ENCODE results near the gene GIT2. TPM values are rescaled to one million over a fixed set of nuclear protein-coding genes. Genes with fewer than 3 reads are reported as not detected.

The GIT2 gene
- total and polyA plus RNA-seq, 2 of the 13 experiments (the other 11 are each of a cell fraction or from before 2014, with no cell fraction given), result 18.4 to 19.8 TPM

GRCh38 chr12:109961612-109962011 lies 34.6 kb downstream of the GIT2 start:
- no peak for FAIRE-seq
- in situ Hi-C loops (cut with HindIII; ENCODE audit: extremely low pct_ligation_motif_present, low pct_unique_long_range_greater_than_20kb), result no loop called here
- TF ChIP-seq POGK (CRISPR knock-in tag; conservative IDR thresholded peaks at IDR 0.05), result no peak
- TF ChIP-seq ZNF777 (CRISPR knock-in tag; IDR thresholded peaks at IDR 0.05), result no peak
- TF ChIP-seq KMT2A (CRISPR knock-in tag; IDR thresholded peaks at IDR 0.05), result no peak
- TF ChIP-seq AHDC1 (CRISPR knock-in tag; IDR thresholded peaks at IDR 0.05; ENCODE audit: borderline replicate concordance), result no peak
- TF ChIP-seq HNF1B (CRISPR knock-in tag; IDR thresholded peaks at IDR 0.05), result no peak
- TF ChIP-seq ZNF407 (CRISPR knock-in tag; IDR thresholded peaks at IDR 0.05; ENCODE audit: not compliant biosample characterization), result no peak

More at GRCh38 chr12:109961612-109962011, 34.6 kb downstream of the GIT2 start:
- no peaks in the 10 kb centered on the region for H3K9me3 ChIP-seq (ENCODE audit: low read length)
- intact Hi-C loops (cut with micrococcal nuclease; ENCODE audit: unreplicated experiment), result no loop called here
- no peaks in the 10 kb centered on the region for H4K20me1 ChIP-seq (ENCODE audit: insufficient read depth, low read length)
- H3K27me3 ChIP-seq (ENCODE audit: control insufficient read depth in 1 of 2, insufficient read depth in 2 of 2, low read length in 2 of 2), result no peaks in the 10 kb centered on the region
- H3K9ac ChIP-seq (ENCODE audit: insufficient read depth, low read depth, low read length), result no peak overlapping the region
- ChIA-PET POLR2A (no interaction called here), CTCF (ENCODE audit: low intra/inter-chr PET ratio, low total read pairs) (no interaction called here)
- BruUV-seq (replicated peaks), result no TSS peak
- ATAC-seq (no peak), DNase-seq (ENCODE audit: low spot score) (no peak)
- no peak overlapping the region for H3K4me3 ChIP-seq (replicated peaks in 1 of 3; ENCODE audit: insufficient read depth in 1 of 3, low read depth in 2 of 3, low read length in 3 of 3)
- no peak overlapping the region for H3K4me2 ChIP-seq (ENCODE audit: low read depth, low read length)
- 94% methylated on average over 6 of the region's 6 CpGs for WGBS (ENCODE audit: low lambda C conversion rate)
- no peak overlapping the region for H3K27ac ChIP-seq (ENCODE audit: extremely low read length, insufficient read depth, low read length)
- H3K36me3 ChIP-seq (replicated peaks in 1 of 2; ENCODE audit: control insufficient read depth in 1 of 2, insufficient read depth in 2 of 2, low read length in 2 of 2), result peaks cover 22 to 56% of the 10 kb centered on the region in 2 experiments
- peaks cover 3% of the 10 kb centered on the region; the same call in 1 of the 2 replicates for H3K4me1 ChIP-seq (ENCODE audit: insufficient read depth, low read length)
- no peak overlapping the region for H2AFZ ChIP-seq (ENCODE audit: low read length)
- H3K79me2 ChIP-seq (ENCODE audit: insufficient read depth, low read length), result no peaks in the 10 kb centered on the region

Measured in HepG2 (cell line).